Adrenal gland (tissue), 12 donors: ENCODE results near the gene UPP1. TPM values are rescaled to one million over a fixed set of nuclear protein-coding genes. Genes with fewer than 3 reads are reported as not detected.
"Not testable (repeated sequence)": the region's sequence is repeated elsewhere in the genome, so short reads cannot be mapped to it uniquely, and the experiment has no call there.

Experiments used
- DNase-seq, 7 donors: peaks; one replicate each; pipeline ENCODE4 v3.0.0-alpha.2; 2019 to 2020
- H3K27ac ChIP-seq, 5 donors: fragments of 200-600 bp; sonication (generic) in 4 of 5; 1 replicate in 3 of 5; 2 replicates in 2 of 5; pipeline versions ENCODE4 v1.5.1 to v1.8.0; 2016 to 2020; ENCODE audit warnings: mild to moderate bottlenecking in 1 of 5
- H3K27me3 ChIP-seq: fragments of 200-600 bp; 2 replicates; pipeline ENCODE4 v1.8.0; 2021
- H3K36me3 ChIP-seq, 2 donors: fragments of 200-600 bp; replicated peaks in 1 of 2; 1 replicate in 1 of 2; 2 replicates in 1 of 2; pipeline versions ENCODE4 v1.5.1 to v1.8.0; 2018 to 2022
- H3K4me1 ChIP-seq, 2 donors: fragments of 200-600 bp; replicated peaks in 1 of 2; 1 replicate in 1 of 2; 2 replicates in 1 of 2; pipeline versions ENCODE4 v1.5.1 to v1.8.0; 2018 to 2021
- H3K4me3 ChIP-seq, 4 donors: fragments of 200-600 bp; sonication (generic) in 3 of 4; one replicate each; pipeline ENCODE4 v1.5.1; 2016 to 2018
- H3K9me3 ChIP-seq, 3 donors: fragments of 200-600 bp; sonication (generic) in 1 of 3; replicated peaks in 1 of 3; 1 replicate in 2 of 3; 2 replicates in 1 of 3; pipeline versions ENCODE4 v1.5.1 to v1.8.0; 2016 to 2021
- POLR2A ChIP-seq, 2 donors: fragments of 450-650 bp; IDR thresholded peaks; one replicate each; pipeline ENCODE4 v1.6.1; 2017; ENCODE audit warnings: antibody characterized with exemption in 2 of 2, mild to moderate bottlenecking in 2 of 2, moderate library complexity in 1 of 2
- WGBS, 4 donors: extraction: QIAGEN DNeasy Blood & Tissue Kit in 2 of 4; methylation state at CpG; one replicate each; pipeline versions ENCODE4 v1.1.5 to v1.1.7; 2013 to 2017; 5-methylcytosine and 5-hydroxymethylcytosine counted together
- intact Hi-C, 2 donors: fragments of 100-400 bp; cut with DNase I; formaldehyde crosslinking; loops; one replicate each; pipeline versions ENCODE4 v1.14.1 to v1.15.0; 2022 to 2023
- polyA plus RNA-seq, 3 donors: library from polyadenylated mRNA; stranded (reverse); fragments of 200-250 nt in 2 of 3; fragments of 350-450 nt in 1 of 3; fragmentation: Illumina TruSeq in 1 of 3; extraction: RNeasy Lipid Tissue Mini Kit (QIAGEN cat#74804) in 1 of 3; gene quantifications; one replicate each; pipeline ENCODE4 v1.2.3, GENCODE V29; 2013 to 2014
- total RNA-seq, 9 donors: library from RNA; depleted of rRNA in 4 of 9; stranded (reverse); fragments of >200 nt in 4 of 9; fragments of 120-200 nt in 1 of 9; fragmentation: NEBNext Ultra II Directional in 1 of 9; extraction: Animal tissue kit (Norgen Biotek cat#: 25700) in 1 of 9; gene quantifications; one replicate each; pipeline versions ENCODE4 v1.1.0 to v1.2.4, GENCODE V29; 2013 to 2023
- TF ChIP-seq, protein P1 (sequence below), 6 experiments: fragments of 450-650 bp in 4 of 6; fragments of 200-600 bp in 2 of 6; sonication (generic) in 1 of 6; IDR thresholded peaks; 1 replicate in 5 of 6; 2 replicates in 1 of 6; pipeline versions ENCODE4 v1.5.1 to v1.8.0; 2016 to 2021; ENCODE audit warnings: antibody characterized with exemption in 6 of 6, mild to moderate bottlenecking in 2 of 6, moderate library complexity in 1 of 6
- donor health status: healthy with polysubstance abuse.
- donor health status: Bipolar disorder and iron deficiency.
- donor health status: DM: yes; HTN: yes; CAD: no.
- donor health status: DM: no; HTN: no; CAD: no.
- donor health status: DM: no; HTN: no; CAD: no.
- donor health status: DM: yes; HTN: yes; CAD: no.

Gene UPP1
- total and polyA plus RNA-seq, 12 donors = 6.9 to 132 (median 24.8) TPM

DNA sequence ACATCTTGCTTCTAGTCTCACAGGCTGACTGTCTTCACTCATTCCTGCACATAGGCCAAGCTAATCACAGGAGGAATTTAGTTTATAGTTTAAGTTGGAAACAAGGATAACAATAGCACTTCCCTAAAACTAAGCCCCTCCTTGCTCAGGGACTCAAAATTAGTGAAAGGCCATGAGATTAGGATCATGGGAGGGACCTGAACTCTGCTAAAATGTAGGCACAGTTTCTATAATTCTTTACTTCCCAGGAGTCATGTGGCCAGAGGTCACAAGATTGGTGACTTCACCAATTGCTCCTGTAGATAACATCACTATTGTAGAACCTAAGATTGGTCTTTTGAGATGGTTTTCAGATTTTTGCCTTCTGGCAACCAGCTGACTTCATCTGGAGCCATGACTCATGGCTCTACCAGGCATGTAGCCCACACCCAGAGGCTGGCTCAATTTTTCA lies 14.8 kb upstream of the UPP1 start:
- no peak overlapping the region for H3K27ac ChIP-seq
- H3K36me3 ChIP-seq = no peaks in the 10 kb centered on the region
- TF ChIP-seq, protein P1, sequence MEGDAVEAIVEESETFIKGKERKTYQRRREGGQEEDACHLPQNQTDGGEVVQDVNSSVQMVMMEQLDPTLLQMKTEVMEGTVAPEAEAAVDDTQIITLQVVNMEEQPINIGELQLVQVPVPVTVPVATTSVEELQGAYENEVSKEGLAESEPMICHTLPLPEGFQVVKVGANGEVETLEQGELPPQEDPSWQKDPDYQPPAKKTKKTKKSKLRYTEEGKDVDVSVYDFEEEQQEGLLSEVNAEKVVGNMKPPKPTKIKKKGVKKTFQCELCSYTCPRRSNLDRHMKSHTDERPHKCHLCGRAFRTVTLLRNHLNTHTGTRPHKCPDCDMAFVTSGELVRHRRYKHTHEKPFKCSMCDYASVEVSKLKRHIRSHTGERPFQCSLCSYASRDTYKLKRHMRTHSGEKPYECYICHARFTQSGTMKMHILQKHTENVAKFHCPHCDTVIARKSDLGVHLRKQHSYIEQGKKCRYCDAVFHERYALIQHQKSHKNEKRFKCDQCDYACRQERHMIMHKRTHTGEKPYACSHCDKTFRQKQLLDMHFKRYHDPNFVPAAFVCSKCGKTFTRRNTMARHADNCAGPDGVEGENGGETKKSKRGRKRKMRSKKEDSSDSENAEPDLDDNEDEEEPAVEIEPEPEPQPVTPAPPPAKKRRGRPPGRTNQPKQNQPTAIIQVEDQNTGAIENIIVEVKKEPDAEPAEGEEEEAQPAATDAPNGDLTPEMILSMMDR (IDR thresholded peaks at IDR 0.05) = no peak
- TF ChIP-seq POLR2A (IDR thresholded peaks at IDR 0.05) = no peak
- H3K4me1 ChIP-seq = no peaks in the 10 kb centered on the region
- DNase-seq = no peak
- H3K4me3 ChIP-seq = no peak overlapping the region
- intact Hi-C loops = no loop called here
- no peaks in the 10 kb centered on the region for H3K27me3 ChIP-seq
- no peaks in the 10 kb centered on the region for H3K9me3 ChIP-seq

DNA sequence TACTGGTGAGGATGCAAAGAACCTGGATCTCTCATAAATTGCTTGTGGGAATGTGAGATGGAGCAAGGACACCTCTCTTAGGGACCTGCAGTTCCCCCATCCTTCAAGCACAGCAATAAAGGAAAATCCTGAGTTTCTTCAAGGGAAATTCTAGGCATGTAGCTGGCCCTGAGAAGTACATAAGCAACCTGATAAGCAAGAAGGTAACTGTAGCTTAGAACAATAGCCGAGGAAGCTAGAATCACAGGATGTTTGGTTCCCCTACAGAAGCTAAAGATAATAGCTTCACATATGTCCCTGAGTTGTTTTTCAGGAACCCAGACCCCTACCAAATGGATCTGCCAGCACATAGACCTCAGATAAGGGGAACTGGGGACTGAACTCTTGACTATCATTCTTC lies 11.6 kb upstream of the UPP1 start:
- WGBS, 4 donors = 67 to 89% (median 78%) methylated on average over 1 of the region's 1 CpG
- no peak overlapping the region for H3K27ac ChIP-seq
- intact Hi-C loops = no loop called here
- no peak for TF ChIP-seq POLR2A (IDR thresholded peaks at IDR 0.05)
- TF ChIP-seq, protein P1 (IDR thresholded peaks at IDR 0.05) = no peak
- no peaks in the 10 kb centered on the region for H3K27me3 ChIP-seq
- H3K4me3 ChIP-seq = no peak overlapping the region
- no peaks in the 10 kb centered on the region for H3K4me1 ChIP-seq
- H3K36me3 ChIP-seq = no peaks in the 10 kb centered on the region
- DNase-seq = no peak
- no peaks in the 10 kb centered on the region for H3K9me3 ChIP-seq

DNA sequence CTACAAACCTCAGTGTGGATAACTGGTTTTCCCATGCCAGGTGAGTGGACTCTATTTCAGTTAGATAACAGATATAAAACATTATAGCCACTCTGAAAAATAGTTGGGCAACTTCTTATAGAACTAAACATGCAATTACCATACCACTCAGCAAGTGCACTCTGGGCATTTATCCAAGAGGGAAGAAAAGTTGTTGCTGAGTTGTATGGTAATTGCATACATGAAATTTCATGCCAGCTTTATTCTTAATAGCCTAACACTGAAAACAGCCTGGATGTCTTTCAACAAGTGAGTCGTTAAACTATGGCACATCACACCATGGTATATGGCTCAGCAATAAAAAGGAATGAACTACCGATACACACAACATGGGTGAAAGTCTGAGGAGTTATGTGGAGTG lies 10.6 kb upstream of the UPP1 start:
- Histone ChIP-seq H3K4me1 (no peaks in the 10 kb centered on the region), H3K27me3 (no peaks in the 10 kb centered on the region), H3K4me3 (no peak overlapping the region), H3K27ac (no peak overlapping the region), H3K36me3 (no peaks in the 10 kb centered on the region), H3K9me3 (no peaks in the 10 kb centered on the region)
- DNase-seq = no peak
- WGBS, 4 donors = 91 to 98% (median 95%) methylated on average over 2 of the region's 2 CpGs
- TF ChIP-seq POLR2A (IDR thresholded peaks at IDR 0.05) = no peak
- TF ChIP-seq, protein P1 (IDR thresholded peaks at IDR 0.05) = no peak
- intact Hi-C loops = no loop called here

DNA sequence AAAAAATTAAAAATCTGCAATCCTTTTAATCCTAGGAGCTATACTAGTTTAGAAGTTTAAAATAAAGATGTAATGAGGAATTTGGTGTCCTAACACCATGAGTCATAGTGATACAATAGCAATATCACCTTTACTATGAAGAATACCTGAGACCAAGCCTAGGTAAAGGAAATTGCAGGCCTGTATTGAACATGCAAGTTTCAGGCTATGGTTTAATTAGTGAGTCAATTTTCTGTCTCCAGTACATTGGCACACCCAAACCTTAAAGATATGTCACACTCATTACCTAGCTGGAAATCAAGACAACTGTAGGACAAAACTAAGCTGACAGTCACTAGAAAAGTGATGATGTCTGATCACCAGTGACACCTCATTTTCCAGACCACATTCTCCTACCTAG lies 6.7 kb upstream of the UPP1 start:
- H3K27me3 ChIP-seq, H3K9me3 ChIP-seq, H3K27ac ChIP-seq, H3K36me3 ChIP-seq, H3K4me3 ChIP-seq, DNase-seq, intact Hi-C loops: not testable (repeated sequence)
- peaks cover 7 to 26% of the 10 kb centered on the region in 2 donors for H3K4me1 ChIP-seq

DNA sequence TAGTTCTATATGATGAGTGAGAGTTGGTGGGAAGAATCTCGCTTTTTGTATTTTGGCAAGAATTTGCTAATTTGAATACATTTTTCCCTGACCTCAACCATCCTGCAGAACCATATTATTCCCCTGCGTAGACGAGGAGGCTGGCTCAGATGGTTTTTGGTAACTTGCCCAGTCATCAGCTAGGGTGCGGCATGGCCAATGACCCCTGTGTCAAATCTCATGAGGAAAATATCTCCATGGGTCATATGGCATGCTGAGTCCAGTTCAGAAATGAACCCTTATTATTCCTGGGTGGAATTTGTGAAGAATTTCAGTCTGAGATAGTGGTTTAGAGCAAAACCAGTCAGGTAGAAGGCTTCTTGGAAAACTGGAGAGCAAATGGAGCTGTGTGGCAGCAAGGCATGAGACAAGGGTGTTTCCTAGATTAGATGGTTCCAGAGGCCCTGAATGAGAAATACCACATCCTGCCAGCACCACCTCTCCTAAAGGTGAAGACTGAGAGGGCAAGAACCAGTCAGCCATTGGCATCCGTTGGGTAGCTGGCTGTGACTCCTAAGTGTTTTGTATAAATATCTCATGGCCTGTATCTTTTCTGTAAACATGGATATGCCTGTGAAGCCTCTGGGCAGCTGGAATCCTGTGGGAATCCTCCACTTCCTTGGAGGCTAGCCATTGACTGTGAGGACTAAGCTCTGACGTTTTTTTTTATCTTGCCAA lies 5.8 kb upstream of the UPP1 start:
- TF ChIP-seq POLR2A (IDR thresholded peaks at IDR 0.05) = no peak
- TF ChIP-seq, protein P1 (IDR thresholded peaks at IDR 0.05) = no peak
- no peaks in the 10 kb centered on the region for H3K36me3 ChIP-seq
- peak overlapping the region in 1 of 5 donors; percentile 51 for H3K27ac ChIP-seq
- intact Hi-C loops = no loop called here
- H3K27me3 ChIP-seq = no peaks in the 10 kb centered on the region
- H3K4me3 ChIP-seq = no peak overlapping the region
- H3K4me1 ChIP-seq = peaks cover 7 to 35% of the 10 kb centered on the region in 2 donors
- no peak for DNase-seq
- 61 to 76% (median 68%) methylated on average over 6 of the region's 6 CpGs for WGBS, 4 donors
- H3K9me3 ChIP-seq = no peaks in the 10 kb centered on the region
